GM19463 (cell line): ENCODE measurements around the gene ACTRT2.

Experiments
- ATAC-seq: cut with Tn5 transposase; IDR thresholded peaks from one replicate; pipeline ENCODE4 v1.9.1; 2021; ENCODE audit warnings: mild to moderate bottlenecking, moderate library complexity; ENCODE audit not compliant: unreplicated experiment

Gene ACTRT2

DNA sequence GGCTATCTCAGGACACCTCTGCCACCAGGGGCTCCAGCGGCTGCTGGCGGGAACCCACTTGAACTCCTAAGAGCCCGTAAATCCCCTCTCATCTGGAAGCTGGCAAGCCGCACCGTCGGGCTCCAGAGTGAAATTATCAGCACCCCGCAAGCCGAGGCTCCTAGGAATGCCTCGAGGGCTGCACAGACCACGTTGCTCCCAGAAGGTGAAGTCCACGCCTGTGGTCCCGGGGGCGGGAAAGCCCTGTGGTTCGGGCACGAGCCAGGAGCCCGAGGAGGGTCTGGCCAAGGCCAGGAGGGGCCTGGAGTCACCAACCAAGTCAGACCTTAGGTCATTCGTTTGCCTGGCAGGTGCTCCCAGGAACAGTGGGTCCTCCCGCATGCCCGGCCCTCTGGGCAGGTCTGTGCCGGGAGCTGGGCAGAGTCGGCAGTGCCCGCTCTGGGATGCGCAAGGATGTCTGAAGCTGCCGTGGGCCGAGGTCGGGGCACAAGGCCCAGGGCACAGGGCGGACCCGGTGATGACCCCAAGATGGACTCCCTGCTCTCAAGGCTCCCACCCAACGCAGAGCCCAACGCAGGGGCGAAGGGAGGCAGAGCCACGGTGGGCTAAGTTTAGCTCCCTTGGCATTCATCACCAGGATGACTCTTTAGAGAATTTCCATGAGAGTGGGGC, 8.9 kb downstream of the ACTRT2 start:
- ATAC-seq: no peak

DNA sequence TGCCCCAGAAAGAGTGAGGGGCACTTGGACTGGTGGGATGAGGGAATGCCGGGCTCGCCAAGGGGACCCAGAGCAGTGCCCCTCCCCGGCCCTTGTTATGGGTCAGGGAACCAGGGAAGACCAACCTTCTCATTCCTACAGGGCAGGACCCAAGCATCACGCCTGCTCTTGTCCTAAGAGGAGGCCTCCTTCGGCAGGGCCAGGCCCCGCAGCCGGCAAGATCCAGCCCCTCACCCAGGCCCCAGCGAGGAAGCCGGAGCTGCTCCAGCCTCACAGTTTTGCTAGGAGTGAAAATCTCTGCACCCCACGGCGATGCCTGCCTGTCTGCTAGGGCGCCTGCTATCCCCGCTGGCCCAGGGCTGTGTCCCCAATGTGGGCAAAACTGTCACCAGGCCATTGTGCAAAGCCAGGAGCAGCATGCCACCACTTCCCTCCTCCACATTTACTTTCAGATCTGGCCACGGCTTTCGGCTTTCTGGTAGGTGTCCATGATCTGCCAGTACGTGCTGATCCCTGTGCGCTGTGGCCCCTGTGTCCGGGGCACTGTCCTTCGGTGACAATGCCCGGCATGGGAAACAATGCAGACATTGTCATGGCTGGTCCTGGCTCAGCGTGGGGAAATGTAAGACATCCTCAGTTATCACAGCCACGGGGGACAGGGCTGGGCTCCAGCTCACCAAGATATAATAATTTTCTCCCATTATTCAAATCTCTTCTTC, 9.6 kb downstream of the ACTRT2 start:
- no peak for ATAC-seq

DNA sequence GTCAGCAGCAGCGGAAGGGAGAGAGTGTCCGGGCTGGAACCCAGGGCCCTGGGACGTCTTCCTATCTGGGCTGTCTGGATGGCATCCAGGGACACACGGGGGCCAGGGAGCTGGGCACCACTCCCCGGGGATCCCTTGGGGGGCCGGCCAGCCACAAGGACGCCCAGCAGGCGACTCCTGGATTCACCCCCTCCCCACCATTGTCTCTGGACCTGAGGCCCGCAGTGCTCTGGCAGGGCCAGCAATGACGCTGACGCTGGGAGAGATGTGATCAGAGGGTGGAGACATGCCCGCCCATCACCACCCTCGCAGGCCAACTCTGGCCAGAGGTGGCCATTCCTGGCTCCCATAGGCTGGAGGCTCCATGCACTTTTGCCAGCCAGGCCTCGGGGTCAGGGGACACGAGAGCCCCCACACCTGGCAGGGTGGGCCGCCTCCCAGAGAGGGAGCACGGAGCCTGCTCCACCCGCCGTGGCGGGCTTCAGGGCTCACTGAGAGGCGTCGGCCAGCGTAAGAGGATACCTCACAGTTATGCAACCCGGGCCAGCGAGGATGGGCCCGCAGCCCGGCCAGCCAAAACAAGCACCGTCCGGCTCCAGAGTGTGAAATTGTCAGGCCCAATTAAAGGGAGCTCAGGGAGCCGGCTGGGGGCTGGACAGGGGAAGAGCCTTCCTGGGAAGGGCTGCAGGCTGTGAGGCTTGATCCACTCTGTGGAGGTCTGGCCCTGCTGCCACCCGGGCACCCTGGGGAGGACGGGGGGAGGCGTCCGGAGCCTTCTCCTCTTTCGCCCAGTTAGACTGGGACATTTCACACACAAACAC, 10.3 kb downstream of the ACTRT2 start:
- ATAC-seq: no peak

GRCh38 chr1:3032371-3033039, 11.2 kb downstream of the ACTRT2 start:
- no peak for ATAC-seq

GRCh38 chr1:3033040-3033789, 11.9 kb downstream of the ACTRT2 start:
- ATAC-seq: no peak

DNA sequence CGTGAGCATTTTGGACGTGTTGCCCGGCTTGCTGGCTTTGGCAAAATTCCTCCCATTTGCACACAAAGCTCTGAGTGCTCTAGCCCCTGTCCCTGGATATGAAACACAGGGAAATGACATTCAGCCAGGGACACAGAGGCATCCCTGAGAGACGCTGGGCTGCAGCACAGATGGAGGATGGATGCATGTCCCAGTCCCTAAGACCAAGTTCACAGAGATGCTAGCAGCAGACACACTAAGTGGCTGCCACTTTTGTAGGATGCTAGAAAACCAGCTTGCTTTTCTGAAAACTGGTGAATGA, 12.5 kb downstream of the ACTRT2 start:
- no peak for ATAC-seq

DNA sequence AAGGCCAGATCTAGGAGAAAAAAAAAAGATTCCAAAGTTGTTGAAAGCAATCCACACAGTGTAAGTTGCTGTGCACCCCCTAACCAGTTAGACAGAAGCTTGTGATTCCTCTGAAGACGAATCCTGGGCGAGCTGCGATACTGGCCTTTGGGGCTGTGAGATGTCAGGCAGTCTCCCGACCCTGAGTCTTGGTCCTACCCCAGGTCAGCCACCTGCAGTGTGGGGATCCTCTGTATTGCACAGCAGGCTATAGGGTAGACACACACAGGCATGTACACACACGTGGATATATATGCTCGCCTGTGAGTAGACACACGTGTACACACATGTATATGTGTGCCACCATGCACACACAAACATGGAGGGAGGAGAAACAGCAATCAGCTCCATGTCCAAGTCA, 12.9 kb downstream of the ACTRT2 start:
- ATAC-seq: no peak

DNA sequence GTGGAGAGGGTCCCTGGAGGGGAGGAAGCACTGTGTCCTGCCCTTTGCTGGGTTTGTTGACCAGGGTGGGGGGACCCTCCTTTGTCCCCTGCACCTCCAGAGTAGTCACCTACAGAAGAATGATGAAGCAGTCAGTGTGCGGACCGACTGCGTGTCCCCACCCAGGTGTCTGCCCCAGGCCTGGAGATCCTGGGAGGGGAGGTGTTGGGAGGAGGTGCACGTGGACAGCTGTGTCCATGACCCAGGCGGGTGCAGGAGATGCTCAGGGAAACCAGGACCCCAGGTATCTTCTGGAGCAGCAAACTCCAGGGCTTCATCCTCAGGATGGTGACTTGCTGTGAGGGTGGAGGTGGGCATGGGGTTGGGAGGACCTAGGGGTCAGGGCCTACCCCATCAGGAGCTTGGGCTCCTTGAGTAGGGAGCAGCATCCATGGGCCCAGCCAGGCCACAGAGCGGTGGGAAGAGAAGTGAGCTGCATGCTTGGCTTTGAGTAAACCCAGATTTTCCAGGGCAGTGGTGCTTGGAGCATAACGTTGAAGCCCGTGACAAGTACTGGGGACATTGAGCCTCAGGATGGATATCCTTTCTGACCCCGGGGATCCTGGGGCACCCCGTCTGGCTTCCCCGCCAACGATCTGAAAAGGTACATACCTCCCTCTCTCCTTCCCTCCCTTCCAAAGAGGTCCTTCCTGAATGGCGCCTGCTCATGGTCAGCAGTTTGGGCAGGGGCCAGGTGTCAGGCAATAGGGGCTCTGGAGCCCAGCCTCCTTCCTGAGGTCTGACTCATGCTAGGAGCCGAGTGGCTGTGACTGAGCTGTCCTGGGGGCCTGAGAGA, 13.7 kb downstream of the ACTRT2 start:
- no peak for ATAC-seq

DNA sequence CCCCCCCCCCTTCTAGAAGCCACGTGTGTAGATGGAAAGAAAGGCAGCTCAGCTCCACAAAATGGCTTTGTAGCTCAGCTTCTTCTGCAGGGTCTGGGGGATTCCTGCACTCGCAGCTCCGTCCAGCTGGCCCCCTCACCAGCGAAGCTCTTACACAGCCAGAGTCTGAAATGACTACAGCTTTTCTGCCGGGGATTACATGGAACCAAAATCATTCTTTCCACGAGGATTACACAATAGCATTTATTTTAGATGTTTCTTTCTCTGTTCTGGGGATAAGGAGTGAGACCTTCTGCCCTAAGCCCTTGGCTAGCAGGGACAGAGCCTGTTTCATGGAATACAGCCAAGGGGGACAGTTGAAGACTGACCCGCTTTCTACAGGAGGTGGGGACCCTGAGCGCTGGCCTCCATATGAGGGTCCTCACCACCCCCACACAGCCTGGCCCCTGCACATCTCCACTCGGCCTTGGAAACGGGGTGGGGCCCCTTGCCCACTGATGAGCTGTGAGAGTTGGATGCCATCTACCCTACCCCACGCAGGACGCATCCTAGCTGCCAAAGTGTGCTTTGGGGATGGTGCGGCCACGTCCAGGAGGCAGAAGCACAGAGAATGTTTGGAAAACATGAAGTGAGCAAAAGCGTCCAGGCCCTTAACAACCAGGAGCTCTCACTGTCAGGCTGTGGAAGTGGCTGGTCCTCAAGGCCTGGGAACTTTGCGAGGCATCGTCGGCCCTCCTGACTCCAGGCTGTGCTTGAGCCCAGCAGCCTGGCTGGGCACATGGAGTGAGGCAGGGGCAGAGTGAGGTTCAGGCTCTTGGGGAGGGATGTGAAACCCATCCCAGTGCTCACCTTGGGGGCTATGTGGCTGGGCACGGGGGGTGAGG, 14.5 kb downstream of the ACTRT2 start:
- no peak for ATAC-seq

DNA sequence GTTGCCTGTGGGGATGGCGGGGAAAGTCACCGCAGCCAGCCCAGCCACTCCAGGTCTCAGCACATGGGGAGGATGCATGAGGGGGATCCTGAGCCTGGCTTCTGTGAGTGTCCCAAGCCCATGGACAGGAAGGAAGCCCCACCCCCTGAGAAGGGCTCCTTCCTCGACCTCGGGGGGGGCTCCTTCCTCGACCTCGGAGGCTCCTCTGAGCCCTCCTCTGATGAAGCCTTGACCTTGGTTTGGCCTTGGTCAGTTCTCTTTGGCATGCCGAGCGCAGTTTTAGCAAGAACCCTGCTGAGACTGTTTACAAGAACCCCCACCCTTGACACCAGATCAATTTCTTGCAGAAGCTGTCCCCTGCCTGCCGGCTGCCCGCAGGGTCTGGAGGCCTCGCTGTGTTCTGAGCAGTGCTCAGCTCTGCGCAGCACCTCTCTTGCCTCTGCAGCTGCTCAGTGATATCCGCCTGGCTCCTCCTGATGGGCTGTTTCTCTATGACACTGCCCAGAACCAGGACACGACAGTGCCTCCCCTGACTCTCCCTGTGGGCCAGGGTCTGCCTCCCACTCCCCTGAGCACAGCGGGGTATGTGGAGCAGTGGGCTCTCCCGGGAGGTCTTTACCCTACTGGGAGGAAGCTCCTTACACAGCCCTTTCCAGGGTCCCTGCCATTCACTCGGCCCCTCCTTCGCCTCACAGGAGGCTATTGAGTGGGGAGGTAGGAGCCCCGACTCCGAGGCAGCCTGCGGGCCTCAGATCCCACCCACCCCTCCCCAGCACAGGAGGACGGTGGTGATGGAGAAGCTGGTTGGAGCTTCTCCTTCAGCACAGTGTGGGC, 15.4 kb downstream of the ACTRT2 start:
- ATAC-seq: no peak

DNA sequence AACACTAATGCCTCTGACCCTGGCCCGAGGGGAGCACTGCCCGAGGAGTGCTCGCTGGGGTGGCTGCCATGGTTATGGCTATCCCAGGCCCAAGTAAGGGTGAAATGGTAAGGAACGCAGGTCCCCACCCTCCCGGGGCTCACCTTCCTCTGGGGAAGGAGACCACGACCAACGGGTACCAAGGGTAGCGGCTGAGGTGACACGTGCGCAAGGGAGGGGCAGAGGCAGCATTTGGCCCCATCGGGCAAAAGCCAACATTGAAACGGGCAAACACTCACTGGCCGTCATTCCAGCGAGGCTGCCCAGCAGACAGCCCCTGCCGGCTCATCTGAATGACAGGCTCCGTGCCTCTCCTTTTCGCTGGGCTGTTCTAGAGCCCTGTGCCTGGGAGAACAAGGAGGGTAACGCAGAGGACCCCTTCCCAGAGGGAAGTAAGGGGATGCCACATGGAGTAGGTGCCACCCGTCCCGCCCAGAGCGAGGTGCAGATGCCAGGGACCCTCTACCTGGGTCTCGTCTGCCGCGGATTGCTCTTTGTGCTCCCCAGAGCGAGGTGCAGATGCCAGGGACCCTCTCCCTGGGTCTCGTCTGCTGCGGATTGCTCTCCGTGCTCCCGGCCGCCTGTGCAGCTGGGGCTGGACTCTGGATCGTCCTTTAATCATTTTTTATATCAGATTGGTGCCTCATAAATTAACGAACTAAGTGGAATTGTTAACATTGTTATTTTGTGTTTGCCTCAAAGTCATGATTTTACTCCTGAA, 16.2 kb downstream of the ACTRT2 start:
- ATAC-seq: no peak

DNA sequence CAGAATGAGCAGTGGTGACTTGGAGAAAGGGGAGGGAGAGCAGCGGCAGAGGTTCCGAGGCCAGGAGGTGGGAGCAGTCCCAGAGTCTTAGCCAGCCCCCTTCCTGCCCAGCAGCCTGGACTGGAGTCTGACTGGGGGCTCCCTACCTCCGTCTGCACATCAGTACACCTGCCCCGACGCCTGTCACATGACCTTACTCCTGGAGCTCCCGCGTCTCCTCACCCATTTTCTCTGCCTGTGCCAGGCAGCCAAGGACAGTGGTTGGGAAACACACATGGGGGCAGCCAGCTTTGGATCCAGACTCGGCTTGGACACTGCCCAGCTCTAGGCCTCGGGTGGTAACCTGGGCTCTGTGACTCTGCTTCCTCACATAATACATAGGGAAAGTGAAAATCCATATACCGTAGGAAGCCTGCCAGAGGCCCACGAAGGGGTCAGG, 16.9 kb downstream of the ACTRT2 start:
- no peak for ATAC-seq

DNA sequence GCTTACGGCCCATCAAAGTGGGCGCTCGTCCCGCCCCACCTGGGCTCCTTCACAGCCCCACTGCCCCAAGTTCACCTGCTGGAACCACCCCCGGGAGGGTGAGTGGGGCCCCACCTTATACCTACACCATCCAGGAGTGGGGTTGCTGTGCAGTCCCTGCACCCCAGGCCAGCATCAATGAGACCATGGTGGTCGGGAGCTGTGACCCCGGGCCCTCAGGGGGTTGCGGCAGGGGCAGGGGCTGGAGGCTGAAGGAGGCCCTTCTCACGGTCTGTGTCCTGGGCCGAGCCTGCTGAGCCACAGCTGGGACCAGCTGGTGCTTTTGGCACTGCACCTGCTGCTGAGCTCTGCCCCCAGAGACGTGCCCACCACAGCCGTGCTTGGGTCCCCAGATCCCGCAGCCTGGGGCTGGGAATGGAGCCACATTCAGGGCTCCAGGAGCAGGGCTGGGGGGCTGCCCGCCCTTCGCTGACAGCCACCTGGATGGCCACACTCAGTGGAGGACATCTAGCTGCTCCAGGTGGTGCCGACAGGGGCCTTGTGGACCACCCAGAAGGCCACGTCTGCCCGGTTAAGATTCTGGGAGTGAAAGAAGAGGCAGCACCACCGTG, 17.4 kb downstream of the ACTRT2 start:
- ATAC-seq: no peak

GRCh38 chr1:3040004-3040403, 18.7 kb downstream of the ACTRT2 start:
- no peak for ATAC-seq

DNA sequence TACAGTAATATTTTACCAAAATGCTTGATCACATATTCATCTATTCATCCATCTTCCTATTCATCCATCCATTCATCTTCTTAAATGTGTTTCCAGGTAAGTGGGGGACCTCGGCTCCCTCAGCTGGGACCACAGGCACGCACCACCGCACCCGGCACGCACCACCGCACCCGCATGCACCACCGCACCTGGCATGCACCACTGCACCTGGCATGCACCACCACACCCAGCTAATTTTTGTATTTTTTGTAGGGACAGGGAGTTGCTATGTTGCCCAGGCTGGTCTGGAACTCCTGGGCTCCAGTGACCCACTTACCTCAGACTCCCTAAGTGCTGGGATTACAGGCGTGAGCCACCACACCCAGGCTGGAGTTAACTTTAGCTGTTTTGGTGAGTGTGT, 21.2 kb downstream of the ACTRT2 start:
- no peak for ATAC-seq

DNA sequence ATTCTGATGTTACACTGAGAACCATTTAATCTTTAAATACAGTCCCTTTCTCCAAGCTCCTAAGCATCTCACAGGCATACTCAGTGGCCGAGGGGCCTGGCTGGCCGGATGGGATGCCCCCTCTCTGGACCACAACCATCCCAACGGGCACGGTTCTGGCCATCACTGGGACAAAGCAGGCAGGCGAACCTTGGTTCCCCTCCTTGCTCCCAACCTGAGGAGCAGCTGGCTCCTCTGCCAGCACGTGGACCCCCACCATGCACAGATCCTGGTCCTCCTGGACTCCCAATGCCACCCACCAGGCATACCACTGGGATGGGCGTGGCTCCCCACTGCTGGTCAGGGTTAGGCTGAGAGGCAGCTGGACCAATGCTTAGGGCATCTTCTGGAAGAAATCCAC, 27.9 kb downstream of the ACTRT2 start:
- no peak for ATAC-seq

DNA sequence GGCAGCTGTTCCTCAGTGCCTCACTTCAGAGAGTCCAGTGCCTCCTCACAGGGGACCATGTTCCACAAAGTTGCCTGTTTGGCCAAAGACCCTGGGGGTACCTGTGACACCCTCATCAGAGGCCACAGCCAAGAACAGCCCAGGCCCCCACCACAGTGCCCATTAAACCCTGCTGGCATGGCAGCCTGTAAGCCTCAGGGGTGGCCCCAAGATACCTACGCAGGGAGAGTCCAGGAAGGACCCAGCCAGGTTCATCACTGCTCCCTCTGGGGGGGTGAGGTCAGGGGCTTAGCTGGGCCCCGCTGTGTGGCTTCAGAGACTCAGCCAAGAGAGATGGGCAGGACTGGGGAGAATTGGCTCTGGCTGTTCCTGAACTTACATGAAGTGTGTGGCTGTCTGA, 28.6 kb downstream of the ACTRT2 start:
- no peak for ATAC-seq
